Fibroblast of lung (primary cell): ENCODE data around the gene DHX15. TPM values are rescaled to one million over a fixed set of nuclear protein-coding genes. Genes with fewer than 3 reads are reported as not detected.

Experiments used
- DNase-seq, 2 donors: peaks; one replicate each; pipeline versions ENCODE4 v3.0.0 to v3.0.0-alpha.2; 2010; ENCODE audit warnings: low read depth in 2 of 2
- H2AFZ ChIP-seq: 2 replicates; pipeline ENCODE4 v1.5.1; 2012; ENCODE audit warnings: low read length, control low read depth, inconsistent platforms
- H3K27ac ChIP-seq: 2 replicates; pipeline ENCODE4 v1.5.1; 2011; ENCODE audit warnings: low read length, control low read depth; ENCODE audit not compliant: insufficient read depth
- H3K27me3 ChIP-seq: 2 replicates; pipeline ENCODE4 v1.5.1; 2011; ENCODE audit warnings: mild to moderate bottlenecking, low read length; ENCODE audit not compliant: control insufficient read depth, insufficient read depth
- H3K36me3 ChIP-seq: 2 replicates; pipeline ENCODE4 v1.5.1; 2011; ENCODE audit warnings: low read length; ENCODE audit not compliant: control insufficient read depth, insufficient read depth
- H3K4me1 ChIP-seq: 2 replicates; pipeline ENCODE4 v1.5.1; 2011; ENCODE audit warnings: low read length; ENCODE audit not compliant: control insufficient read depth, insufficient read depth; ENCODE audit errors: extremely low read depth
- H3K4me2 ChIP-seq: 2 replicates; pipeline ENCODE4 v1.5.1; 2011; ENCODE audit warnings: low read length, control low read depth; ENCODE audit not compliant: insufficient read depth; ENCODE audit errors: extremely low read depth
- H3K4me3 ChIP-seq, 4 experiments: fragments of 200-600 bp in 1 of 4; sonication (generic) in 1 of 4; replicated peaks in 1 of 4; 2 replicates each; pipeline ENCODE4 v1.5.1; 2011 to 2016; ENCODE audit warnings: low read length in 4 of 4, low read depth in 3 of 4, mild to moderate bottlenecking in 3 of 4, control low read depth in 2 of 4, inconsistent platforms in 1 of 4, mixed read lengths in 1 of 4; ENCODE audit not compliant: insufficient read depth in 1 of 4; ENCODE audit errors: control extremely low read depth in 1 of 4
- H3K79me2 ChIP-seq: 2 replicates; pipeline ENCODE4 v1.5.1; 2012; ENCODE audit warnings: mild to moderate bottlenecking, low read length, inconsistent platforms; ENCODE audit not compliant: control insufficient read depth, insufficient read depth
- H3K9ac ChIP-seq: 2 replicates; pipeline ENCODE4 v1.5.1; 2011; ENCODE audit warnings: mild to moderate bottlenecking, low read length, control low read depth; ENCODE audit not compliant: insufficient read depth
- H3K9me3 ChIP-seq: 2 replicates; pipeline ENCODE4 v1.5.1; 2012; ENCODE audit warnings: low read depth, low read length; ENCODE audit not compliant: control insufficient read depth, insufficient read depth
- H4K20me1 ChIP-seq: 2 replicates; pipeline ENCODE4 v1.5.1; 2011; ENCODE audit warnings: low read length; ENCODE audit not compliant: control insufficient read depth, insufficient read depth; ENCODE audit errors: extremely low read depth
- CTCF ChIP-seq, 2 donors: IDR thresholded peaks in 1 of 2; conservative IDR thresholded peaks in 1 of 2; 1 replicate in 1 of 2; 2 replicates in 1 of 2; pipeline ENCODE4 v1.5.1; 2011 to 2012; ENCODE audit warnings: low read length in 2 of 2, control low read depth in 1 of 2, inconsistent platforms in 1 of 2, low read depth in 1 of 2, mild to moderate bottlenecking in 1 of 2
- EZH2 ChIP-seq: IDR thresholded peaks from 2 replicates; pipeline ENCODE4 v1.5.1; 2012; ENCODE audit warnings: low read length, control low read depth, mild to moderate bottlenecking; ENCODE audit errors: missing control alignments
- polyA plus RNA-seq, 2 donors: library from polyadenylated mRNA; depleted of rRNA in 1 of 2; stranded (reverse) in 1 of 2; unstranded in 1 of 2; fragments of >200 nt; gene quantifications; 2 replicates each; pipeline ENCODE4 v1.2.1, GENCODE V29; 2011 to 2012; ENCODE audit warnings: missing spikeins in 1 of 2
- total RNA-seq: library from RNA; depleted of rRNA; stranded (reverse); fragments of >200 nt; gene quantifications from 2 replicates; pipeline ENCODE4 v1.2.1, GENCODE V29; 2014

Gene DHX15
- total and polyA plus RNA-seq, 2 donors (not counting 1 experiment from before 2014, with no cell fraction given) = 105 to 136 TPM

- Histone ChIP-seq H3K4me3 (no peak overlapping the region), H2AFZ (no peak overlapping the region), H4K20me1 (no peaks in the 10 kb centered on the region), H3K4me1 (no peaks in the 10 kb centered on the region), H3K9me3 (no peaks in the 10 kb centered on the region), H3K79me2 (no peaks in the 10 kb centered on the region), H3K27me3 (peaks cover 3% of the 10 kb centered on the region), H3K4me2 (no peak overlapping the region), H3K27ac (no peak overlapping the region), H3K36me3 (no peaks in the 10 kb centered on the region), H3K9ac (no peak overlapping the region)
- TF ChIP-seq EZH2 (no peak), CTCF (conservative IDR thresholded peaks at IDR 0.05 in 1 of 2, IDR thresholded peaks at IDR 0.05 in 1 of 2; ENCODE audit: low read depth in 1 of 2, low read length in 2 of 2) (no peak)
- no peak for DNase-seq
These were observed 40.7 kb upstream of the DHX15 start for GRCh38 chr4:24625091-24625490.

DNA sequence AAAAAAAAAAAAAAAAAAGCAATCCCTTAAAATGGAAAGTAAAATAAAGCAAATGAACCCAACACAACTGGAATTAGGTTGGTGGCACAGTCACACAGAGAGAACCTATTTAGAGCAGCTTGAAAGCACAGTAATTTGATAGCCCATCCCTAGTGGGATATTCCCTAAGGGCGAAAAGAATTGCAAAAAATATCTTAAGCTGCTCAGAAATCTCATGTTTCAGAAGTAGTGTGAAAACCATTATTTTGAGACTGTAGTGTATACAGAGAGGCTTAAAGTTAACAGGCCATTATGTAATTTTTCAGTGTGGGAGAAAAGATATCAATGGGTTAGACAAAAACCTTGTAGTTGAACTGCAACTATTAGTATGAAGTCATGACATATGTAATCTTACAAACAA lies 40.0 kb upstream of the DHX15 start:
- Histone ChIP-seq H3K4me1 (no peaks in the 10 kb centered on the region), H3K27me3 (peaks cover 3% of the 10 kb centered on the region), H3K36me3 (no peaks in the 10 kb centered on the region), H3K27ac (no peak overlapping the region), H3K79me2 (no peaks in the 10 kb centered on the region), H3K4me2 (no peak overlapping the region), H3K9ac (no peak overlapping the region), H4K20me1 (no peaks in the 10 kb centered on the region), H2AFZ (no peak overlapping the region), H3K9me3 (no peaks in the 10 kb centered on the region), H3K4me3 (no peak overlapping the region)
- TF ChIP-seq CTCF (conservative IDR thresholded peaks at IDR 0.05 in 1 of 2, IDR thresholded peaks at IDR 0.05 in 1 of 2; ENCODE audit: low read depth in 1 of 2, low read length in 2 of 2) (no peak), EZH2 (no peak)
- no peak for DNase-seq

- DNase-seq = no peak
- Histone ChIP-seq H3K4me2 (no peak overlapping the region), H3K4me1 (no peaks in the 10 kb centered on the region)
These were observed 37.9 kb upstream of the DHX15 start for GRCh38 chr4:24622146-24622834.

More at GRCh38 chr4:24622146-24622834, 37.9 kb upstream of the DHX15 start:
- peaks cover 3% of the 10 kb centered on the region for H3K27me3 ChIP-seq
- no peaks in the 10 kb centered on the region for H4K20me1 ChIP-seq
- no peaks in the 10 kb centered on the region for H3K36me3 ChIP-seq
- TF ChIP-seq EZH2 (no peak), CTCF (conservative IDR thresholded peaks at IDR 0.05 in 1 of 2, IDR thresholded peaks at IDR 0.05 in 1 of 2; ENCODE audit: low read depth in 1 of 2, low read length in 2 of 2) (no peak)
- no peak overlapping the region for H2AFZ ChIP-seq
- no peak overlapping the region for H3K9ac ChIP-seq
- H3K27ac ChIP-seq = no peak overlapping the region
- no peak overlapping the region for H3K4me3 ChIP-seq
- no peaks in the 10 kb centered on the region for H3K9me3 ChIP-seq
- no peaks in the 10 kb centered on the region for H3K79me2 ChIP-seq
